ENCODE data around the gene DLG2. TPM values are rescaled to one million over a fixed set of nuclear protein-coding genes. Genes with fewer than 3 reads are reported as not detected.
A peak's percentile ranks its signal among the peaks of the same experiment; 100 is the strongest.
"Not testable (repeated sequence)": the region's sequence is repeated elsewhere in the genome, so short reads cannot be mapped to it uniquely, and the experiment has no call there.

The DLG2 gene
- total RNA-seq, 1 donor = 3.0 TPM

DNA sequence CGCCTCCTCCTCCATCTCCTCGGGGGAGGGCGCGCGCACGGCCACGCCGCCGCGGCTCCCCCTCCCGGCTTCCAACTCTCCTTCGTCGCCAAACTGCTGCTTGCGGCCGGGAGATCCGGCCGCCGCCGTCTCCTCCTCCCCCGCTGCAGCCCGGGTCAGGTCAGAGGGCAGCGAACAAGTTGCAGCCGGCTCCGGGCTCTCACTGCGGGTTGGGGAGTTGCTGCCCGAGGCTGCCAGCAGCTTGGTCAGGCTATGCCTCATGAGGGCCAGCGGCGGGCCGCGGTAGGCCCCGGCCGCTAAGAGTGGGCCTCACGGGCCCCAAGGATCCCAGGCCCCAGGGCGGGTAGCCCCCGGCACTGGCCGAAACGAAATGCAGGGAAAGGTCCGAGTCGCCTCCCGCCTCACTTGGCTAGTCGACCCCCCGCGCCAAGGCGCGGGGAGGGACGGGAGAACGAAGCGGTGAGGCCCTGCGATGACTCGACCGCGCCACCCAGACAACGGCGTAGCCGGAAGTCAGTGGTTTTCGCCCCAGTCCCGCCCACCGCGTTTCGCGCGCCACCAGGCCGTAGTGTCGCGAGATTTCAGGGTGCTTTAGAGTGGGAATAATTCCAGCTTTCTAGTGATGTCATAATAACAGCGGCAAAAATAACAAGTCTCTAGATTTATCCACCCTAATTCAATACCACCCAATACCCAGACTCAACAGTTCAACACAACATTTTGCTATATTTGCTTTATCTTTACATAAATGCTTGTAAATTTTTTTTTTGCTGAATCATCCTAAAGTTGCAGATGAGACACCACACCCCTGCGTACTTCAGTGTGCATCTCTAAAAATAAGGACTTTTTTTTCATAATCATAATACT is 37.7 kb upstream of the DLG2 start, which contains the start of gene CREBZF:
TSS of gene CREBZF (minus strand) at position 515 of the 867 bp plus-strand sequence. CDS start at position 261, 254 bp downstream.
- peak within 1 kb of the TSS; percentile 93 for H3K4me3 ChIP-seq (ENCODE audit: low read depth, low read length)
- TF ChIP-seq, protein P1, sequence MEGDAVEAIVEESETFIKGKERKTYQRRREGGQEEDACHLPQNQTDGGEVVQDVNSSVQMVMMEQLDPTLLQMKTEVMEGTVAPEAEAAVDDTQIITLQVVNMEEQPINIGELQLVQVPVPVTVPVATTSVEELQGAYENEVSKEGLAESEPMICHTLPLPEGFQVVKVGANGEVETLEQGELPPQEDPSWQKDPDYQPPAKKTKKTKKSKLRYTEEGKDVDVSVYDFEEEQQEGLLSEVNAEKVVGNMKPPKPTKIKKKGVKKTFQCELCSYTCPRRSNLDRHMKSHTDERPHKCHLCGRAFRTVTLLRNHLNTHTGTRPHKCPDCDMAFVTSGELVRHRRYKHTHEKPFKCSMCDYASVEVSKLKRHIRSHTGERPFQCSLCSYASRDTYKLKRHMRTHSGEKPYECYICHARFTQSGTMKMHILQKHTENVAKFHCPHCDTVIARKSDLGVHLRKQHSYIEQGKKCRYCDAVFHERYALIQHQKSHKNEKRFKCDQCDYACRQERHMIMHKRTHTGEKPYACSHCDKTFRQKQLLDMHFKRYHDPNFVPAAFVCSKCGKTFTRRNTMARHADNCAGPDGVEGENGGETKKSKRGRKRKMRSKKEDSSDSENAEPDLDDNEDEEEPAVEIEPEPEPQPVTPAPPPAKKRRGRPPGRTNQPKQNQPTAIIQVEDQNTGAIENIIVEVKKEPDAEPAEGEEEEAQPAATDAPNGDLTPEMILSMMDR (IDR thresholded peaks at IDR 0.05; ENCODE audit: insufficient read depth, low read length) = no peak
- DNase-seq (ENCODE audit: low read depth) = peak; percentile 95

DNA sequence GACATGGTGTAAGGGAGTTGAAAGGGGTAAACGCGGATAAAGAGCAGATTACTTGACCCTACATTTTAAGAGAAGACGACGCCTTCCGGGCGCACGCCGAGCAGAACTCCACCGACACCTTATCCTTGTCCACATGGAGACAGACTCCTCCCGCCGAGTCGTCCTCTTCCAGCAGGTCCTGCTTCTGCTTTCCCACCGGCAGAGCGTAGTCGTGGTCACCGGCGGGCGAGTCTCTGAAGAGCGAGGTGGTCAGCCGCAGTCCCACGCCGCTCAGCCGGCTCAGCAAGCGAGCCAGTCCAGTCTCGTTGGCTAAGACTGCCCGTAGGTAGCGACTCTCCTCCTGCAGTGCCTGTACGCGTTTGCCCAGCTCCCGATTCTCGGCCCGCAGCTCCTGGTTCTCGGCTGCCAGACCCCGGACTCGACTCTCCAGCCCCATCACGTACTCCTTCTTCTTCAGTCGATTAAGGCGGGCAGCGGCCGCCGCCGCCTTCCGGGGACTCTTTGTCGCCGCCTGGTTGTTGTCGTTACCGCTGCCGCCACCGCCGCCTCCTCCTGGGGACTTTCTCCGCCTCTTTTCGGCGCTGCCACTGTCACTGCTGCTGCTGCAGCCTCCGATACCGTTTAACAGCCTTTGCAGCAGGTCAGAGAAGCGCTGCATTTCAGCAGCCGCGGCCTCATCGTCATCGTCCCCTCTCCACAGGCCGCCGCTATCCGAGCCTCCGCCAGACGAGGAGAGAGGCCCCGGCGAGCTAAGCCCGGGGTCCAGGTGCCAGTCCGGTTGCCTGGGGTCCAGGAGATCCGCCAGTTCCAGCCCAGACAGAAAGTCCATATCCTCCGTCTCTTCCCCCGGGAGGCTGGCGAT is 36.8 kb upstream of the DLG2 start:
- TF ChIP-seq, protein P1 (IDR thresholded peaks at IDR 0.05; ENCODE audit: insufficient read depth, low read length) = peak; percentile 34
- peak; percentile 32 for DNase-seq (ENCODE audit: low read depth)
- H3K4me3 ChIP-seq (ENCODE audit: low read depth, low read length) = peak overlapping the region; percentile 93

DNA sequence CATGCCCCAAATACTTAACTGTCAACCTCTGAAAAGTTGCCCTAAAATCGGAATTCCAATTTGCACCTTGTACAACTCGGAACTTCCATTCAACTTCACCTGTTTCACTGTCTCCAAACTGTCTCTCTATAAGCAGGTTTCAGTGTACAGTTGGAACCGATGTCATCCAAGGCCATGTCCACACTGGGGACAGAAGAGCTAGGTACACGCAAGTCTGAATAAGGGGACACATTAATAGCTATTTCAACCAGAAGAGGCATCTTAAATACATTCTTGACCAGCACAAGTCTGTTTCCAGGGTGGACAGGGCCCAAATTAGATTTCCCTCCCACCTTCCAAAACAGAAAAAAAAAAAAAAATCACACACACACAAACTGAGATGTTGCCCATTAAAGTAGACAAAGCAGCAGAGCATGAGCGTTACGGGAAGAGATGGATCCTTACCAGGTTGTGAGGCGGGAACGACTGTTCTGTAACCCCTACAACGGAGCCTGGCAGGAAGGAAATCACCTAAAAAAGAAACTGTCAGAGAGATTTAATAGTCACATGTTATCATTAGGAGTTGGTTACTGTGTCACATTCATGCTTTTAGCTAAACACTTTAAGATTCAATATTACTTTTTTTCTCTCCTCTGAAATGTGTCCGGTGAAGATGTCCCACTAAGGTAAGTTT is 36.1 kb upstream of the DLG2 start:
- peak overlapping the region; percentile 93 for H3K4me3 ChIP-seq (ENCODE audit: low read depth, low read length)
- TF ChIP-seq, protein P1 (IDR thresholded peaks at IDR 0.05; ENCODE audit: insufficient read depth, low read length) = no peak
- peak; percentile 17 for DNase-seq (ENCODE audit: low read depth)

DNA sequence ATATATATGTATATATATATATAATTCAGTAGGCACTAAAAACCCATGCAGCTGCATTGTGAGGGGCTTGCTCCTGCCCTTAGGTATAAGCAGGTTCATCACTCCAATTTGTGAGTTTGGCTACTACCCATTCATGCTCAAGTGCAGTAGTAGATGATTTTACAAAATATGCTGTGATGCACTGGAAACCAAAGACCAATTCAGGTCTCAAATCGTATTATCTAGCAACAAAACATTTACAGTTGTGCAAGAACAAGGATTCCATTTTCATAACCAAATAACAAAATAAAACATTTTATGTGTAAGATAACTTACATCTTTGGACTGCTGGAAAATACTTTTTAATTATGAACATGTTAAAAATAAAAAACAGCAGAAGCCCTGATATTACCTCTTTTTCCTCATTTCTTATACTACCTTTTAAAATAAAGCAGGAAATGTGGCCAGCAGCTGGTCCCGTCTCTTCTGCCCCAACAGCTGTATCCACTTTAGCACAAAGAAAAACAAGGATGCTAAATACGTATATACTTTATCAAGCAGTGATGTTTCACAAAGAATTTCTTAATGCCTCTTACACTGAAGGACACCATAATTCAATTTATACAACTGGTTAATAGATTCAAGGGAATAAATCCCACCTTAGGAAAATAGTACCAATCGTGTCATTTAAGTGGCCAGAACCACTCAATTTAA is 35.0 kb upstream of the DLG2 start:
- TF ChIP-seq, protein P1 (IDR thresholded peaks at IDR 0.05; ENCODE audit: insufficient read depth, low read length) = no peak
- H3K4me3 ChIP-seq (ENCODE audit: low read depth, low read length) = peak overlapping the region; percentile 93
- peak; percentile 37 for DNase-seq (ENCODE audit: low read depth)

GRCh38 chr11:85658180-85658579 is 31.0 kb upstream of the DLG2 start:
- TF ChIP-seq, protein P1 (IDR thresholded peaks at IDR 0.05; ENCODE audit: insufficient read depth, low read length) = no peak
- peak; percentile 17 for DNase-seq (ENCODE audit: low read depth)
- H3K4me3 ChIP-seq (ENCODE audit: low read depth, low read length) = no peak overlapping the region

DNA sequence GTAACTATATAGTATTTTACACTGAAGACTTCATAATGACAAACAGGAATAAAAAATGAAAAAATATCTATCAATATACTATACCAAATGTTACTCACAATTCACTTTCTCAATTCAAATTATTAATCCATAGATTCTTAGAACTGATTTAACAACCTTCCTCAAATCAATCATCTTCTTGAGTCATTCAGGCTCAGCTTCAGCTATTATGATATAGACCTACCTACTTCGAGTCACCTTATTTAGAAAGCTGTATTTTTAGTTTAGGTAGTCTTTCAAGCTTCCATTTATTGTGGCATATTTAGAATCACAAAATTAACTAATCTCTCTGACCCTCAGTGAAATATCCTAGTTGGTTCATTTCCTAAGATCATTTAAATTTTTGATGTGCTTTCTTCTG is 29.6 kb upstream of the DLG2 start:
- H3K4me3 ChIP-seq (ENCODE audit: low read depth, low read length) = no peak overlapping the region
- no peak for DNase-seq (ENCODE audit: low read depth)
- TF ChIP-seq, protein P1 (IDR thresholded peaks at IDR 0.05; ENCODE audit: insufficient read depth, low read length) = no peak

DNA sequence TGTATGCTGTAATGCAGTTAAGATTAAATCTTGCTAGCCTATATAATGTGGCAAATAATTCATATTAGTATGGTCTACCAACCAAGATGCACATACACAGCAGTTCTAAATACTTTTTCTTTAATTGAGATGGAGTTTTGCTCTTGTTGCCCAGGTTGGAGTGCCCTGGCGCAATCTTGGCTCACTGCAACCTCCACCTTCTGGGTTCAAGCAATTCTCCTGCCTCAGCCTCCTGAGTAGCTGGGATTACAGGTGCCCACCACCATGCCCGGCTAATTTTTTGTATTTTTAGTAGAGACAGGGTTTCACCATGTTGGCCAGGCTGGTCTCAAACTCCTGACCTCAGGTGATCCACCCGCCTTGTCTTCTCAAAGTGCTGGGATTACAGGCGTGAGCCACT is 27.2 kb upstream of the DLG2 start:
- DNase-seq (ENCODE audit: low read depth); H3K4me3 ChIP-seq (ENCODE audit: low read depth, low read length): not testable (repeated sequence)
